ENCODE measurements around the gene ERN2. TPM values are rescaled to one million over a fixed set of nuclear protein-coding genes. Genes with fewer than 3 reads are reported as not detected.

Gene ERN2
- total RNA-seq, 1 experiment from 2014 or later = 1.8 TPM

- ChIA-PET CTCF (interaction anchor here (0.5 to 1.9 kb wide), 12 partner anchors 14 to 351 kb away, joined by 3 to 9 read pairs (median 4); partner anchors contain the start of genes EARS2, PLK1 and UBFD1), POLR2A (interaction anchor here (0.9 to 1.7 kb wide), 5 partner anchors 9 to 34 kb away, joined by 3 to 30 read pairs (median 3); partner anchors contain the start of gene PLK1)
- peak overlapping the region; percentile 79 for H3K4me3 Mint-ChIP-seq
- ATAC-seq = no peak
- no peaks in the 10 kb centered on the region for H3K27me3 Mint-ChIP-seq (ENCODE audit: low read depth)
- peaks cover 17% of the 10 kb centered on the region for H3K36me3 Mint-ChIP-seq
- H3K9me3 Mint-ChIP-seq = no peaks in the 10 kb centered on the region
- H3K4me1 Mint-ChIP-seq = peaks cover 12% of the 10 kb centered on the region
- DNase-seq (ENCODE audit: low spot score) = no peak
- TF ChIP-seq ATF1 (CRISPR knock-in tag; IDR thresholded peaks at IDR 0.05) (no peak), ZNF138 (CRISPR knock-in tag; conservative IDR thresholded peaks at IDR 0.05) (no peak), PRRX2 (CRISPR knock-in tag; IDR thresholded peaks at IDR 0.05) (no peak), NR2C2 (CRISPR knock-in tag; IDR thresholded peaks at IDR 0.05) (no peak), SMAD4 (CRISPR knock-in tag; IDR thresholded peaks at IDR 0.05) (no peak), TP53 (CRISPR knock-in tag; IDR thresholded peaks at IDR 0.05) (no peak), ZBTB21 (CRISPR knock-in tag; IDR thresholded peaks at IDR 0.05; ENCODE audit: borderline replicate concordance) (no peak), OVOL2 (CRISPR knock-in tag; IDR thresholded peaks at IDR 0.05; ENCODE audit: borderline replicate concordance) (no peak), NR1H2 (CRISPR knock-in tag; IDR thresholded peaks at IDR 0.05) (no peak), ELF4 (CRISPR knock-in tag; IDR thresholded peaks at IDR 0.05; ENCODE audit: low read depth) (no peak), MLX (CRISPR knock-in tag; IDR thresholded peaks at IDR 0.05) (no peak), SMAD3 (CRISPR knock-in tag; IDR thresholded peaks at IDR 0.05; ENCODE audit: borderline replicate concordance) (no peak), PRDM15 (CRISPR knock-in tag; IDR thresholded peaks at IDR 0.05) (no peak), RORB (CRISPR knock-in tag; IDR thresholded peaks at IDR 0.05) (no peak)
- TF ChIP-seq, protein P1, sequence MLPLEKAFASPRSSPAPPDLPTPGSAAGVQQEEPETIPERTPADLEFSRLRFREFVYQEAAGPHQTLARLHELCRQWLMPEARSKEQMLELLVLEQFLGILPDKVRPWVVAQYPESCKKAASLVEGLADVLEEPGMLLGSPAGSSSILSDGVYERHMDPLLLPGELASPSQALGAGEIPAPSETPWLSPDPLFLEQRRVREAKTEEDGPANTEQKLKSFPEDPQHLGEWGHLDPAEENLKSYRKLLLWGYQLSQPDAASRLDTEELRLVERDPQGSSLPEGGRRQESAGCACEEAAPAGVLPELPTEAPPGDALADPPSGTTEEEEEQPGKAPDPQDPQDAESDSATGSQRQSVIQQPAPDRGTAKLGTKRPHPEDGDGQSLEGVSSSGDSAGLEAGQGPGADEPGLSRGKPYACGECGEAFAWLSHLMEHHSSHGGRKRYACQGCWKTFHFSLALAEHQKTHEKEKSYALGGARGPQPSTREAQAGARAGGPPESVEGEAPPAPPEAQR (CRISPR knock-in tag; IDR thresholded peaks at IDR 0.05) = no peak
- H3K27ac Mint-ChIP-seq = peak overlapping the region; percentile 69; the same call in 1 of the 2 replicates
Measured at GRCh38 chr16:23694265-23694643, 18.8 kb downstream of the ERN2 start.

DNA sequence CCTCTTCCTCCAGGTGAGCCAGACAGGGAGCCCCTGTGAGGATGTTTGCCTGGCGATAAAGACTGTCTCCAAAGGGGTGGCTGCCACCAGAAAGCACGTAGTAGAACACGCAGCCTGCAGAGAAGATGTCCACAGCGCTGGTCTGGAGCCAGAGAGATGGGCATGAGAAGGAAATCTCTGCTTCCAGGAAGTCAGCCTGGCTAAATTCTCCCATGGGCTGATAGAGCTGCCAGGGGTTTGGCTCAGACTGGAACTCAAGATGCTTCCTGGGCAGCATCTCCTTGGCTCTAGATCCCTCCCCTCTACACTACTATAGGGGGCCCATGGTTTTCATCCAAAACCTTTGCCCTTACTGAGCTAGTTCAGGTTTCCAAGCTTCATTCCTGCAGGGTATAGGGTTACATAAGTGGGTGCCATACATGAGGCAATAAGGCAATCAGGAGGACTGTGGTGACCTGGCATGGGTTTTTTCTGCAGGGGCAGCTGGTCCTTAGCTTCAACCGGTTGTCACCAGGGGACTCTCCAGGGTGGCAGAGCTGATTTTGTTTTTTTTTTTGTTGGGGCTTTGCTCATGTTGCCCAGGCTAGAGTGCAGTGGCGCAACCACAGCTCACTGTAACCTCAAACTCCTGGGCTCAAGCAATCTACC is 20.7 kb downstream of the ERN2 start:
- CTCF ChIA-PET = interaction anchor here (1.9 to 2.1 kb wide), 2 partner anchors 14 to 35 kb away, joined by 6 to 7 read pairs; partner anchors contain the start of gene PLK1
- Mint-ChIP-seq H3K27me3 (ENCODE audit: low read depth) (no peaks in the 10 kb centered on the region), H3K27ac (no peak overlapping the region), H3K9me3 (no peaks in the 10 kb centered on the region), H3K4me1 (peaks cover 12% of the 10 kb centered on the region), H3K4me3 (no peak overlapping the region), H3K36me3 (peaks cover 37% of the 10 kb centered on the region)
- POLR2A ChIA-PET = interaction anchor here (0.6 kb wide), 1 partner anchor 69 kb away, joined by 4 read pairs; no protein-coding TSS in a partner anchor
- ATAC-seq (no peak), DNase-seq (ENCODE audit: low spot score) (no peak)
- TF ChIP-seq CBFB (CRISPR knock-in tag; IDR thresholded peaks at IDR 0.05; ENCODE audit: low read depth) (no peak), CREM (CRISPR knock-in tag; IDR thresholded peaks at IDR 0.05) (no peak), USF2 (CRISPR knock-in tag; IDR thresholded peaks at IDR 0.05) (no peak), CREB1 (CRISPR knock-in tag; IDR thresholded peaks at IDR 0.05) (no peak), GRHL2 (CRISPR knock-in tag; IDR thresholded peaks at IDR 0.05; ENCODE audit: insufficient replicate concordance, severe bottlenecking) (no peak), MYBL2 (CRISPR knock-in tag; IDR thresholded peaks at IDR 0.05) (no peak)
- TF ChIP-seq, protein P2, sequence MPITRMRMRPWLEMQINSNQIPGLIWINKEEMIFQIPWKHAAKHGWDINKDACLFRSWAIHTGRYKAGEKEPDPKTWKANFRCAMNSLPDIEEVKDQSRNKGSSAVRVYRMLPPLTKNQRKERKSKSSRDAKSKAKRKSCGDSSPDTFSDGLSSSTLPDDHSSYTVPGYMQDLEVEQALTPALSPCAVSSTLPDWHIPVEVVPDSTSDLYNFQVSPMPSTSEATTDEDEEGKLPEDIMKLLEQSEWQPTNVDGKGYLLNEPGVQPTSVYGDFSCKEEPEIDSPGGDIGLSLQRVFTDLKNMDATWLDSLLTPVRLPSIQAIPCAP (CRISPR knock-in tag; IDR thresholded peaks at IDR 0.05) = no peak
- TF ChIP-seq, protein P3, sequence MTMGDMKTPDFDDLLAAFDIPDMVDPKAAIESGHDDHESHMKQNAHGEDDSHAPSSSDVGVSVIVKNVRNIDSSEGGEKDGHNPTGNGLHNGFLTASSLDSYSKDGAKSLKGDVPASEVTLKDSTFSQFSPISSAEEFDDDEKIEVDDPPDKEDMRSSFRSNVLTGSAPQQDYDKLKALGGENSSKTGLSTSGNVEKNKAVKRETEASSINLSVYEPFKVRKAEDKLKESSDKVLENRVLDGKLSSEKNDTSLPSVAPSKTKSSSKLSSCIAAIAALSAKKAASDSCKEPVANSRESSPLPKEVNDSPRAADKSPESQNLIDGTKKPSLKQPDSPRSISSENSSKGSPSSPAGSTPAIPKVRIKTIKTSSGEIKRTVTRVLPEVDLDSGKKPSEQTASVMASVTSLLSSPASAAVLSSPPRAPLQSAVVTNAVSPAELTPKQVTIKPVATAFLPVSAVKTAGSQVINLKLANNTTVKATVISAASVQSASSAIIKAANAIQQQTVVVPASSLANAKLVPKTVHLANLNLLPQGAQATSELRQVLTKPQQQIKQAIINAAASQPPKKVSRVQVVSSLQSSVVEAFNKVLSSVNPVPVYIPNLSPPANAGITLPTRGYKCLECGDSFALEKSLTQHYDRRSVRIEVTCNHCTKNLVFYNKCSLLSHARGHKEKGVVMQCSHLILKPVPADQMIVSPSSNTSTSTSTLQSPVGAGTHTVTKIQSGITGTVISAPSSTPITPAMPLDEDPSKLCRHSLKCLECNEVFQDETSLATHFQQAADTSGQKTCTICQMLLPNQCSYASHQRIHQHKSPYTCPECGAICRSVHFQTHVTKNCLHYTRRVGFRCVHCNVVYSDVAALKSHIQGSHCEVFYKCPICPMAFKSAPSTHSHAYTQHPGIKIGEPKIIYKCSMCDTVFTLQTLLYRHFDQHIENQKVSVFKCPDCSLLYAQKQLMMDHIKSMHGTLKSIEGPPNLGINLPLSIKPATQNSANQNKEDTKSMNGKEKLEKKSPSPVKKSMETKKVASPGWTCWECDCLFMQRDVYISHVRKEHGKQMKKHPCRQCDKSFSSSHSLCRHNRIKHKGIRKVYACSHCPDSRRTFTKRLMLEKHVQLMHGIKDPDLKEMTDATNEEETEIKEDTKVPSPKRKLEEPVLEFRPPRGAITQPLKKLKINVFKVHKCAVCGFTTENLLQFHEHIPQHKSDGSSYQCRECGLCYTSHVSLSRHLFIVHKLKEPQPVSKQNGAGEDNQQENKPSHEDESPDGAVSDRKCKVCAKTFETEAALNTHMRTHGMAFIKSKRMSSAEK (CRISPR knock-in tag; IDR thresholded peaks at IDR 0.05; ENCODE audit: borderline replicate concordance) = no peak

Data from WTC11 (cell line).